K562 (cell line): Measurements from ENCODE around the gene EML6. TPM values are rescaled to one million over a fixed set of nuclear protein-coding genes. Genes with fewer than 3 reads are reported as not detected.

ENCODE experiments used
- BCL6 ChIP-seq: fragments of 250-450 bp; sonication (Bioruptor Pico); IDR thresholded peaks from 2 replicates; pipeline ENCODE4 v1.4.0; 2020
- DDX20 ChIP-seq: fragments of 450-650 bp; IDR thresholded peaks from 2 replicates; pipeline ENCODE4 v1.6.1; 2016; ENCODE audit warnings: missing genetic modification characterization, low read depth, mild to moderate bottlenecking, missing compliant biosample characterization, moderate library complexity
- E2F8 ChIP-seq: fragments of 450-650 bp; IDR thresholded peaks from 2 replicates; pipeline ENCODE4 v1.7.1; 2018; ENCODE audit warnings: mild to moderate bottlenecking, low read depth; ENCODE audit not compliant: partially characterized antibody
- ELF4 ChIP-seq: fragments of 450-650 bp; formaldehyde crosslinking; IDR thresholded peaks from 2 replicates; pipeline ENCODE4 v1.4.0; 2022; ENCODE audit warnings: missing genetic modification characterization
- EP300 ChIP-seq: IDR thresholded peaks from 2 replicates; pipeline ENCODE4 v1.6.1; 2012; ENCODE audit warnings: low read length, improper control_type of control experiment
- FOXJ2 ChIP-seq: fragments of 200-800 bp; sonication (Bioruptor generic); IDR thresholded peaks from 2 replicates; pipeline ENCODE4 v1.6.1; 2016; ENCODE audit warnings: missing genetic modification characterization, missing compliant biosample characterization
- MXD1 ChIP-seq: fragments of 250-450 bp; sonication (Bioruptor Pico); IDR thresholded peaks from 2 replicates; pipeline ENCODE4 v1.8.0; 2021; ENCODE audit warnings: borderline replicate concordance, mild to moderate bottlenecking, moderate library complexity; ENCODE audit not compliant: poor library complexity, severe bottlenecking
- MYC ChIP-seq, 2 experiments: fragments of 250-450 bp in 1 of 2; sonication (Bioruptor Pico) in 1 of 2; IDR thresholded peaks; 2 replicates each; pipeline versions ENCODE4 v1.5.1 to v1.6.1; 2012 to 2021; ENCODE audit warnings: low read depth in 2 of 2, borderline replicate concordance in 1 of 2, improper control_type of control experiment in 1 of 2, low read length in 1 of 2, mild to moderate bottlenecking in 1 of 2, moderate library complexity in 1 of 2
- NR2C2 ChIP-seq, 2 experiments: fragments of 200-800 bp in 1 of 2; sonication (Bioruptor generic) in 1 of 2; sonication (generic) in 1 of 2; formaldehyde crosslinking in 1 of 2; IDR thresholded peaks; 2 replicates each; pipeline versions ENCODE4 v1.6.1 to v1.8.0; 2016 to 2022; ENCODE audit warnings: mild to moderate bottlenecking in 1 of 2, missing compliant biosample characterization in 1 of 2, missing genetic modification characterization in 1 of 2, missing genetic modification reagents in 1 of 2
- RHOXF2B ChIP-seq: fragments of 250-450 bp; sonication (Bioruptor Pico); conservative IDR thresholded peaks from 2 replicates; pipeline ENCODE4 v1.5.1; 2021
- SIN3B ChIP-seq: fragments of 450-650 bp; IDR thresholded peaks from 2 replicates; pipeline ENCODE4 v1.6.1; 2017; ENCODE audit warnings: low read depth, mild to moderate bottlenecking, moderate library complexity
- SP2 ChIP-seq: IDR thresholded peaks from 2 replicates; pipeline ENCODE4 v1.6.1; 2011; ENCODE audit warnings: mild to moderate bottlenecking, low read depth, low read length, moderate library complexity; ENCODE audit not compliant: poor library complexity, severe bottlenecking; ENCODE audit errors: extremely low read depth
- ZBTB11 ChIP-seq, 3 experiments: fragments of 200-800 bp in 1 of 3; fragments of 250-450 bp in 1 of 3; fragments of 450-650 bp in 1 of 3; sonication (Bioruptor Pico) in 1 of 3; sonication (Bioruptor generic) in 1 of 3; formaldehyde crosslinking in 1 of 3; IDR thresholded peaks; 2 replicates each; pipeline versions ENCODE4 v1.6.1 to v1.8.0; 2016 to 2022; ENCODE audit warnings: mild to moderate bottlenecking in 2 of 3, missing genetic modification characterization in 2 of 3, missing compliant biosample characterization in 1 of 3, moderate library complexity in 1 of 3
- ZNF134 ChIP-seq: fragments of 250-450 bp; sonication (Bioruptor Pico); conservative IDR thresholded peaks from 2 replicates; pipeline ENCODE4 v1.4.0; 2020
- ZNF395 ChIP-seq: fragments of 200-800 bp; sonication (Bioruptor generic); IDR thresholded peaks from 2 replicates; pipeline ENCODE4 v1.6.1; 2017; ENCODE audit warnings: missing genetic modification characterization, missing compliant biosample characterization
- polyA plus RNA-seq, 8 experiments: library from polyadenylated mRNA; depleted of rRNA in 4 of 8; stranded (reverse) in 5 of 8; unstranded in 3 of 8; fragments of >200 nt; fragmentation: Nextera tagmentation in 2 of 8; fragmentation: Illumina TruSeq in 1 of 8; extraction: Ambion mirVana in 2 of 8; extraction: Trizol in 1 of 8; gene quantifications; 2 replicates each; pipeline versions ENCODE4 v1.2.1 to v1.2.3, GENCODE V29; 2011 to 2014; ENCODE audit warnings: inconsistent platforms in 1 of 8, missing spikeins in 1 of 8
- total RNA-seq, 7 experiments: library from RNA; depleted of rRNA in 6 of 7; stranded (reverse); fragments of >200 nt in 6 of 7; fragmentation: Illumina TruSeq in 2 of 7; extraction: Trizol in 2 of 7; gene quantifications; 2 replicates each; pipeline versions ENCODE4 v1.2.1 to v1.2.3, GENCODE V29; 2011 to 2021; ENCODE audit warnings: low replicate concordance in 1 of 7

EML6 gene
- total and polyA plus RNA-seq, 9 of the 15 experiments (the other 6 are each of a cell fraction or from before 2014, with no cell fraction given), result 0.07 to 0.56 (median 0.25) TPM

- TF ChIP-seq E2F8, result peak; percentile 26
- TF ChIP-seq MYC (IDR thresholded peaks at IDR 0.05; ENCODE audit: low read depth, low read length), result no peak
- TF ChIP-seq MYC (CRISPR knock-in tag; IDR thresholded peaks at IDR 0.05; ENCODE audit: borderline replicate concordance, low read depth), result no peak
- no peak for TF ChIP-seq ZBTB11 (CRISPR knock-in tag; IDR thresholded peaks at IDR 0.05)
- no peak for TF ChIP-seq BCL6 (CRISPR knock-in tag)
- no peak for TF ChIP-seq MXD1 (CRISPR knock-in tag)
- TF ChIP-seq EP300, result no peak
- TF ChIP-seq ZNF395, result no peak
- TF ChIP-seq RHOXF2B, result 0 out of 2 replicates have a peak, but pooled peaks have one; percentile 19
- TF ChIP-seq FOXJ2, result no peak
- no peak for TF ChIP-seq DDX20 (tag)
- no peak for TF ChIP-seq ZNF134 (CRISPR knock-in tag)
- TF ChIP-seq ELF4 (CRISPR knock-in tag), result peak; percentile 43; the same call in 1 of the 2 replicates
- TF ChIP-seq NR2C2 (CRISPR knock-in tag; IDR thresholded peaks at IDR 0.05), result no peak
- TF ChIP-seq NR2C2 (tag; IDR thresholded peaks at IDR 0.05), result no peak
- TF ChIP-seq SP2, result no peak
- TF ChIP-seq SIN3B, result no peak
Measured at GRCh38 chr2:54968561-54969218, 245.2 kb downstream of the EML6 start (continued).
